OCI-LY1 (cell line): ENCODE data around the gene OCIAD2.
"Not testable (repeated sequence)": the region's sequence is repeated elsewhere in the genome, so short reads cannot be mapped to it uniquely, and the experiment has no call there.

ENCODE experiments used
- H2AFZ ChIP-seq: fragments of 200-600 bp; sonication (generic), shearing (Covaris generic); 2 replicates; pipeline ENCODE4 v1.6.0; 2014; ENCODE audit warnings: antibody characterized with exemption, mild to moderate bottlenecking, low read length
- H3F3A ChIP-seq: fragments of 200-600 bp; sonication (generic), shearing (Covaris generic); 2 replicates; pipeline ENCODE4 v1.6.0; 2014; ENCODE audit warnings: mild to moderate bottlenecking, antibody characterized with exemption, low read length, moderate library complexity; ENCODE audit not compliant: insufficient read depth
- H3K27ac ChIP-seq: fragments of 200-600 bp; sonication (generic); 2 replicates; pipeline ENCODE4 v1.5.1; 2014; ENCODE audit warnings: low read length, mixed run types, mild to moderate bottlenecking, low read depth; ENCODE audit not compliant: poor library complexity, severe bottlenecking
- H3K27me3 ChIP-seq: fragments of 200-600 bp; sonication (generic); 2 replicates; pipeline ENCODE4 v1.6.0; 2014; ENCODE audit warnings: antibody characterized with exemption, mild to moderate bottlenecking, low read length, moderate library complexity; ENCODE audit not compliant: insufficient read depth
- H3K36me3 ChIP-seq: fragments of 200-600 bp; sonication (generic); 2 replicates; pipeline ENCODE4 v1.6.1; 2014; ENCODE audit warnings: mild to moderate bottlenecking, antibody characterized with exemption, low read length, moderate library complexity, mixed read lengths; ENCODE audit not compliant: insufficient read depth
- H3K4me1 ChIP-seq: fragments of 200-600 bp; sonication (generic); 2 replicates; pipeline ENCODE4 v1.5.1; 2014; ENCODE audit warnings: mild to moderate bottlenecking, low read length, moderate library complexity; ENCODE audit not compliant: insufficient read depth, severe bottlenecking
- H3K4me2 ChIP-seq: fragments of 200-600 bp; sonication (generic), shearing (Covaris generic); 2 replicates; pipeline ENCODE4 v1.6.1; 2014; ENCODE audit warnings: low read length
- H3K4me3 ChIP-seq: fragments of 200-600 bp; sonication (generic); 2 replicates; pipeline ENCODE4 v1.5.1; 2014; ENCODE audit warnings: low read length, low read depth, mild to moderate bottlenecking, mixed read lengths; ENCODE audit not compliant: poor library complexity, severe bottlenecking
- H3K79me2 ChIP-seq: fragments of 200-600 bp; shearing (Covaris generic); 2 replicates; pipeline ENCODE4 v1.6.1; 2016; ENCODE audit warnings: mixed run types, low read length, mixed read lengths; ENCODE audit not compliant: insufficient read depth
- H3K9ac ChIP-seq: fragments of 200-600 bp; sonication (generic), shearing (Covaris generic); 2 replicates; pipeline ENCODE4 v1.6.1; 2014; ENCODE audit warnings: mild to moderate bottlenecking, low read length, mixed read lengths
- H3K9me2 ChIP-seq: fragments of 200-600 bp; sonication (generic), shearing (Covaris generic); 2 replicates; pipeline ENCODE4 v1.6.1; 2014; ENCODE audit warnings: low read depth, mild to moderate bottlenecking, low read length, mixed read lengths
- H3K9me3 ChIP-seq: fragments of 200-600 bp; shearing (Covaris generic); 2 replicates; pipeline ENCODE4 v1.6.1; 2014; ENCODE audit warnings: low read length, mixed read lengths
- H4K20me1 ChIP-seq: fragments of 200-600 bp; sonication (generic), shearing (Covaris generic); 2 replicates; pipeline ENCODE4 v1.6.0; 2016; ENCODE audit warnings: mild to moderate bottlenecking, low read length; ENCODE audit not compliant: insufficient read depth
- EZH2 ChIP-seq: fragments of 200-600 bp; sonication (generic), shearing (Covaris generic); IDR thresholded peaks from 2 replicates; pipeline ENCODE4 v1.8.0; 2017; ENCODE audit warnings: borderline replicate concordance, mixed run types, mild to moderate bottlenecking, antibody characterized with exemption, low read length, moderate library complexity, mixed read lengths
- TF ChIP-seq, protein P1 (sequence below): fragments of 200-600 bp; sonication (generic), shearing (Covaris generic); IDR thresholded peaks from 2 replicates; pipeline ENCODE4 v1.5.1; 2017; ENCODE audit warnings: mild to moderate bottlenecking, antibody characterized with exemption, low read length, moderate library complexity, mixed read lengths

The OCIAD2 gene

GRCh38 chr4:48854395-48854683 is 52.2 kb downstream of the OCIAD2 start:
- H3K27ac ChIP-seq = no peak overlapping the region
- no peak overlapping the region for H2AFZ ChIP-seq
- no peaks in the 10 kb centered on the region for H3K9me2 ChIP-seq
- no peaks in the 10 kb centered on the region for H3K79me2 ChIP-seq
- H3K4me3 ChIP-seq = no peak overlapping the region
- H3K36me3 ChIP-seq = peaks cover 84% of the 10 kb centered on the region
- no peak overlapping the region for H3K9ac ChIP-seq
- H4K20me1 ChIP-seq = no peaks in the 10 kb centered on the region
- H3K4me2 ChIP-seq = no peak overlapping the region
- no peak for TF ChIP-seq EZH2
- TF ChIP-seq, protein P1, sequence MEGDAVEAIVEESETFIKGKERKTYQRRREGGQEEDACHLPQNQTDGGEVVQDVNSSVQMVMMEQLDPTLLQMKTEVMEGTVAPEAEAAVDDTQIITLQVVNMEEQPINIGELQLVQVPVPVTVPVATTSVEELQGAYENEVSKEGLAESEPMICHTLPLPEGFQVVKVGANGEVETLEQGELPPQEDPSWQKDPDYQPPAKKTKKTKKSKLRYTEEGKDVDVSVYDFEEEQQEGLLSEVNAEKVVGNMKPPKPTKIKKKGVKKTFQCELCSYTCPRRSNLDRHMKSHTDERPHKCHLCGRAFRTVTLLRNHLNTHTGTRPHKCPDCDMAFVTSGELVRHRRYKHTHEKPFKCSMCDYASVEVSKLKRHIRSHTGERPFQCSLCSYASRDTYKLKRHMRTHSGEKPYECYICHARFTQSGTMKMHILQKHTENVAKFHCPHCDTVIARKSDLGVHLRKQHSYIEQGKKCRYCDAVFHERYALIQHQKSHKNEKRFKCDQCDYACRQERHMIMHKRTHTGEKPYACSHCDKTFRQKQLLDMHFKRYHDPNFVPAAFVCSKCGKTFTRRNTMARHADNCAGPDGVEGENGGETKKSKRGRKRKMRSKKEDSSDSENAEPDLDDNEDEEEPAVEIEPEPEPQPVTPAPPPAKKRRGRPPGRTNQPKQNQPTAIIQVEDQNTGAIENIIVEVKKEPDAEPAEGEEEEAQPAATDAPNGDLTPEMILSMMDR = no peak
- H3F3A ChIP-seq = no peaks in the 10 kb centered on the region
- no peaks in the 10 kb centered on the region for H3K27me3 ChIP-seq
- H3K4me1 ChIP-seq = no peaks in the 10 kb centered on the region
- no peaks in the 10 kb centered on the region for H3K9me3 ChIP-seq

DNA sequence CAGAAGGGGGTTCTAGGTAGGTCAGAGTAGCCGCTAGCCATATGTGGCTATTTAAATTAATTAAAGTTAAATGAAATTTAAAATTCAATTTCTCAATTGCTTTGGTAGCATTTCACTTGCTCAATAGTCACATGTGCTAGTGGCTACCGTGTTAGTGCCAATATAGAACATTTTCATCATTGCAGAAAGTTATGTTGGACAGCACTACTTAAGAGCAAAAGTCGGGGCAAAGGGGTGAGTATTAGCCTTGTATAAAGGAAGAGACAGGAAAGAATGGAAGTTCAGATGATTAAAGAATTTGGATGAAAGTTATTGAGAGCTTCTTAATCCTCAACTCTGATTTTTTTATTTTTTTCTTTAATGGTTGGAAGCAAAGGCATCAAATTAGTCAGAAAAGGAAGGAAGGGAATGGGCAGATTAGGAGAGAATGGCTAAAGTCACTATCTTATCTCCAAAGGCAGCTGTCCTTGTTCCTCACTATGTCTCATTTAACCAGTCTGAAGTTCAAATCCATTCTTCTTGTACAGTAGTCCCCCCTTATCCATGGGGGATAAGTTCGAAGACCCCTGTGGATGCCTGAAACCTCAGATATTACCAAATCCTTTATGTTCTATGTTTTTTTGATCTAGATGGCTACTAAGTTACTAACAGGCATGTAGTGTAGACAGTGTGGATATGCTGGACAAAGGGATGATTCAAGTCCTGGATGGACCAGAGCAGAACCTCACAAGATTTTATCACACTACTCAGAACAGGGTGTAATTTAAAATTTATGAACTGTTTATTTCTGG is 52.8 kb downstream of the OCIAD2 start:
- no peak for TF ChIP-seq EZH2
- TF ChIP-seq, protein P1 = no peak
- Histone ChIP-seq H3K27ac (no peak overlapping the region), H3K9me2 (no peaks in the 10 kb centered on the region), H3K4me2 (no peak overlapping the region), H3F3A (no peaks in the 10 kb centered on the region), H3K27me3 (no peaks in the 10 kb centered on the region), H2AFZ (no peak overlapping the region), H3K4me3 (no peak overlapping the region), H3K79me2 (no peaks in the 10 kb centered on the region), H3K4me1 (no peaks in the 10 kb centered on the region), H4K20me1 (no peaks in the 10 kb centered on the region), H3K9me3 (no peaks in the 10 kb centered on the region), H3K36me3 (peaks cover 79% of the 10 kb centered on the region), H3K9ac (no peak overlapping the region)

DNA sequence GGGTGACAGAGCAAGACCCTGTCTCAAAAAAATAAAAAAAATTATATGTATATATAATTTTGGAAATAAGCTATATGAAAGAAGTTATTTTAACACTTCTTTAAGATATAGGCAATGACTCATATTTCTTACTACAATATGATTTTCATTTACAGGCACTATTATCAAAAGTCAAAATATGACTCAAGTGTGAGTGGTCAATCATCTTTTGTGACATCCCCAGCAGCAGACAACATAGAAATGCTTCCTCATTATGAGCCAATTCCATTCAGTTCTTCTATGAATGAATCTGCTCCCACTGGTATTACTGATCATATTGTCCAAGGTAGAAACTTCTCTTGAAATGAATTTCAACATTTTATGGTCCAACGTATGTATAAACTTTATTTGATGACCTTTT is 54.9 kb downstream of the OCIAD2 start:
- Histone ChIP-seq H2AFZ (no peak overlapping the region), H3K36me3 (peaks cover 77% of the 10 kb centered on the region), H3F3A (no peaks in the 10 kb centered on the region), H3K9me2 (no peaks in the 10 kb centered on the region), H3K9ac (no peak overlapping the region), H3K79me2 (peaks cover 9% of the 10 kb centered on the region; the same call in 1 of the 2 replicates), H3K4me1 (no peaks in the 10 kb centered on the region), H3K4me3 (no peak overlapping the region), H3K27me3 (no peaks in the 10 kb centered on the region), H3K27ac (no peak overlapping the region), H4K20me1 (no peaks in the 10 kb centered on the region), H3K4me2 (no peak overlapping the region), H3K9me3 (no peaks in the 10 kb centered on the region)
- no peak for TF ChIP-seq EZH2
- TF ChIP-seq, protein P1 = no peak

GRCh38 chr4:48848799-48849198 is 57.8 kb downstream of the OCIAD2 start:
- not testable (repeated sequence) for H4K20me1 ChIP-seq, H3K79me2 ChIP-seq, H3K4me1 ChIP-seq, H3F3A ChIP-seq, H3K27ac ChIP-seq, H3K9ac ChIP-seq, H3K27me3 ChIP-seq, H2AFZ ChIP-seq, H3K9me3 ChIP-seq, H3K4me2 ChIP-seq, H3K4me3 ChIP-seq, H3K9me2 ChIP-seq
- peaks cover 88% of the 10 kb centered on the region for H3K36me3 ChIP-seq
